Fibroblast of upper back skin (primary cell): Measurements from ENCODE around the gene SLC47A2.

ENCODE experiments used
- DNase-seq: peaks from one replicate; pipeline ENCODE4 v3.0.0-alpha.2; 2013

The SLC47A2 gene

GRCh38 chr17:19642373-19642893, 74.0 kb downstream of the SLC47A2 start:
- DNase-seq, result no peak

DNA sequence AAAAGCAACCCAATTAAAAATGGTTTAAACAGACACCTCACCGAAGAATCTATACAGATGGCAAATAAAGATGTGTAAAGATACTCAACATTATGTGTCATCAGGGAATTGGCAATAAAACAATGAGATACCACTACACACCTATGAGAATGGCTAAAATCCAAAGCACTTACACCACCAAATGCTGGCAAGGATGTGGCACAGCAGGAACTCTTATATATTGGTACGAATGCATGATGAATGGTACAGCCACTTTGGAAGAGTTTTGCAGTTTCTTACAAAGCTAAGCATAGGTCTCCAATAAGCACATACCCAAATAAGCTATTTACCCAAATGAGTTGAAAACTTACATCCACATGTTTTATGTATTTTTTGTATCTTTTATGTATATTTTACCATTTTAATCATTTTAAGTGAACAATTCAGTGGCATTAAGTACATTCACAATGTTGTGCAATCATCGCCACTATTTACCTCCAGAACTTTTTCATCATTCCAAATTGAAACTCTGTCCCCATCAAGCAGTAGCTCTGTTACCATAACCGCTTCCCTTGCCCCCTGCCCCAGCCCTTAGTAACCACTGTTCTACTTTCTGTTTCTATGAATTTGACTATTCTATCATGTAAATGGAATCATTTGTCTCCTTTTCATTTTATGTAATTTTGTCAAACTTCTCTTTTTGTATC, 74.6 kb downstream of the SLC47A2 start:
- no peak for DNase-seq

DNA sequence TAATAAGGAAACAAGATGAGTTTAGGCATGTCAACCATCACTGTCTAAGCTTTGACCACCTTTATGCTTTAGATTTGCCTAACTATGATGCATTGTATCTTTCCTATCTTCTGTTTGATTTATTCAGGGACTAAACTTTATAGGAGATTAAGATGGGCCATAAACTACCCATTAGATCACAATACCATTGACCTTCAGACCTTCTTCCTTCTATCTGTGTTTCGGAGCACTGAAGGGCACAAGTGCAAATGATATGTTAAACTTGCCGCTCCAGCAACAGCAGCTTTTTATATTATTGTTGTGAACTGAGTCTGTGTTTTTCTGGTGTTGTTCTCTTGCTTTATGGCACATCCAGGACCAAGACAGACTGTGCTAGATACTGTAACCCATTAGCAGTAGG, 84.5 kb downstream of the SLC47A2 start:
- DNase-seq, result no peak

GRCh38 chr17:19630661-19631060, 85.7 kb downstream of the SLC47A2 start:
- no peak for DNase-seq

GRCh38 chr17:19630035-19630434, 86.3 kb downstream of the SLC47A2 start:
- DNase-seq, result no peak

- no peak for DNase-seq
Observed at GRCh38 chr17:19629449-19629848, 86.9 kb downstream of the SLC47A2 start.
